Neural crest cell (in vitro differentiated cells): ENCODE data around the gene JUND. TPM values are rescaled to one million over a fixed set of nuclear protein-coding genes. Genes with fewer than 3 reads are reported as not detected.

ENCODE experiments used
- DNase-seq: peaks from one replicate; pipeline ENCODE4 v3.0.0; 2021; ENCODE audit warnings: low read depth, mixed read lengths, low spot score
- H3K27ac Mint-ChIP-seq: one replicate; pipeline ENCODE4 v1.8.0; 2021; ENCODE audit warnings: mild to moderate bottlenecking, mixed read lengths; ENCODE audit not compliant: unreplicated experiment
- H3K27me3 Mint-ChIP-seq: 2 replicates; pipeline ENCODE4 v1.8.0; 2021; ENCODE audit warnings: low read depth, mild to moderate bottlenecking, mixed read lengths
- H3K36me3 Mint-ChIP-seq: 2 replicates; pipeline ENCODE4 v1.8.0; 2021; ENCODE audit warnings: low read depth, mild to moderate bottlenecking, mixed read lengths
- H3K4me1 Mint-ChIP-seq: 2 replicates; pipeline ENCODE4 v1.8.0; 2021; ENCODE audit warnings: mixed read lengths
- H3K4me3 Mint-ChIP-seq: one replicate; pipeline ENCODE4 v1.8.0; 2021; ENCODE audit warnings: mild to moderate bottlenecking, mixed read lengths
- H3K9me3 Mint-ChIP-seq: 2 replicates; pipeline ENCODE4 v1.8.0; 2021; ENCODE audit warnings: mixed read lengths
- CTCF ChIP-seq: fragments of 200-600 bp; sonication (generic); conservative IDR thresholded peaks from 2 replicates; pipeline ENCODE4 v1.5.0; 2021; ENCODE audit warnings: antibody characterized with exemption, mild to moderate bottlenecking
- total RNA-seq: library from RNA; stranded (reverse); gene quantifications from 2 replicates; pipeline ENCODE4 v1.2.1, GENCODE V29; 2021

The JUND gene
- total RNA-seq, 1 donor from 2014 or later = 85.1 TPM

- Mint-ChIP-seq H3K4me1 (peaks cover 5% of the 10 kb centered on the region), H3K4me3 (no peak overlapping the region), H3K27me3 (no peaks in the 10 kb centered on the region), H3K36me3 (peaks cover 2% of the 10 kb centered on the region), H3K27ac (no peak overlapping the region), H3K9me3 (no peaks in the 10 kb centered on the region)
- TF ChIP-seq CTCF = no peak
- no peak for DNase-seq
Measured at GRCh38 chr19:18310966-18311365, 29.5 kb upstream of the JUND start.

- Mint-ChIP-seq H3K27me3 (no peaks in the 10 kb centered on the region), H3K4me3 (no peak overlapping the region), H3K9me3 (no peaks in the 10 kb centered on the region), H3K36me3 (peaks cover 2% of the 10 kb centered on the region), H3K27ac (no peak overlapping the region), H3K4me1 (peaks cover 5% of the 10 kb centered on the region)
- no peak for DNase-seq
- no peak for TF ChIP-seq CTCF
Measured at GRCh38 chr19:18310118-18310909, 28.9 kb upstream of the JUND start.

- DNase-seq = no peak
- no peak for TF ChIP-seq CTCF
- no peak overlapping the region for H3K27ac Mint-ChIP-seq
- no peaks in the 10 kb centered on the region for H3K27me3 Mint-ChIP-seq
- H3K4me1 Mint-ChIP-seq = peaks cover 11% of the 10 kb centered on the region
- H3K36me3 Mint-ChIP-seq = peaks cover 2% of the 10 kb centered on the region
- H3K4me3 Mint-ChIP-seq = no peak overlapping the region
- H3K9me3 Mint-ChIP-seq = no peaks in the 10 kb centered on the region
Measured at GRCh38 chr19:18309525-18310064, 28.2 kb upstream of the JUND start.

GRCh38 chr19:18308948-18309325 is 27.5 kb upstream of the JUND start:
- Mint-ChIP-seq H3K4me1 (peaks cover 17% of the 10 kb centered on the region), H3K36me3 (peaks cover 2% of the 10 kb centered on the region), H3K27me3 (no peaks in the 10 kb centered on the region), H3K4me3 (no peak overlapping the region), H3K27ac (no peak overlapping the region), H3K9me3 (no peaks in the 10 kb centered on the region)
- no peak for TF ChIP-seq CTCF
- no peak for DNase-seq

GRCh38 chr19:18308051-18308947 is 26.9 kb upstream of the JUND start:
- no peak for DNase-seq

More at GRCh38 chr19:18308051-18308947, 26.9 kb upstream of the JUND start:
- no peaks in the 10 kb centered on the region for H3K9me3 Mint-ChIP-seq
- H3K27me3 Mint-ChIP-seq = no peaks in the 10 kb centered on the region
- no peak overlapping the region for H3K27ac Mint-ChIP-seq
- no peak overlapping the region for H3K4me3 Mint-ChIP-seq
- H3K36me3 Mint-ChIP-seq = peaks cover 2% of the 10 kb centered on the region
- no peak for TF ChIP-seq CTCF
- H3K4me1 Mint-ChIP-seq = peaks cover 23% of the 10 kb centered on the region
